NCI-H226 (cell line): Measurements from ENCODE around the gene CST6.

ENCODE experiments used
- DNase-seq: peaks from one replicate; pipeline ENCODE4 v3.0.0-alpha.2; 2015

CST6 gene

GRCh38 chr11:66011785-66012303 is at the start of gene CST6:
CST6 (plus strand) TSS chr11:66012008; CDS start chr11:66012045, 37 bp downstream.
- no peak for DNase-seq

- no peak for DNase-seq
These were observed 49.7 kb upstream of the CST6 start for GRCh38 chr11:65962141-65962564.

- no peak for DNase-seq
These were observed 46.9 kb upstream of the CST6 start for GRCh38 chr11:65964906-65965305.

GRCh38 chr11:65965986-65966762 is 45.6 kb upstream of the CST6 start:
- no peak for DNase-seq

- no peak for DNase-seq
These were observed 44.4 kb upstream of the CST6 start for GRCh38 chr11:65967329-65967934.

GRCh38 chr11:65968600-65969482 is 43.0 kb upstream of the CST6 start:
- no peak for DNase-seq

- DNase-seq: no peak
These were observed 39.7 kb upstream of the CST6 start for GRCh38 chr11:65972116-65972515.

GRCh38 chr11:65973439-65974110 is 38.2 kb upstream of the CST6 start:
- DNase-seq: no peak

- DNase-seq: no peak
These were observed 36.0 kb upstream of the CST6 start for GRCh38 chr11:65975771-65976170.

GRCh38 chr11:65976216-65977176 is 35.3 kb upstream of the CST6 start:
- no peak for DNase-seq

GRCh38 chr11:65977621-65978390 is 34.0 kb upstream of the CST6 start:
- DNase-seq: no peak

GRCh38 chr11:65978391-65979238 is 33.2 kb upstream of the CST6 start:
- no peak for DNase-seq

GRCh38 chr11:65979261-65979759 is 32.5 kb upstream of the CST6 start:
- DNase-seq: no peak

GRCh38 chr11:65981101-65981740 is 30.6 kb upstream of the CST6 start:
- DNase-seq: no peak

- DNase-seq: no peak
These were observed 29.6 kb upstream of the CST6 start for GRCh38 chr11:65981972-65982823.

- DNase-seq: no peak
These were observed 28.8 kb upstream of the CST6 start for GRCh38 chr11:65982824-65983588.

GRCh38 chr11:65983589-65983987 is 28.2 kb upstream of the CST6 start:
- no peak for DNase-seq
